ENCODE results near the gene CPNE8. TPM values are rescaled to one million over a fixed set of nuclear protein-coding genes. Genes with fewer than 3 reads are reported as not detected.

Gene CPNE8
- total RNA-seq: 11.0 and 12.9 TPM in 2 replicates

DNA sequence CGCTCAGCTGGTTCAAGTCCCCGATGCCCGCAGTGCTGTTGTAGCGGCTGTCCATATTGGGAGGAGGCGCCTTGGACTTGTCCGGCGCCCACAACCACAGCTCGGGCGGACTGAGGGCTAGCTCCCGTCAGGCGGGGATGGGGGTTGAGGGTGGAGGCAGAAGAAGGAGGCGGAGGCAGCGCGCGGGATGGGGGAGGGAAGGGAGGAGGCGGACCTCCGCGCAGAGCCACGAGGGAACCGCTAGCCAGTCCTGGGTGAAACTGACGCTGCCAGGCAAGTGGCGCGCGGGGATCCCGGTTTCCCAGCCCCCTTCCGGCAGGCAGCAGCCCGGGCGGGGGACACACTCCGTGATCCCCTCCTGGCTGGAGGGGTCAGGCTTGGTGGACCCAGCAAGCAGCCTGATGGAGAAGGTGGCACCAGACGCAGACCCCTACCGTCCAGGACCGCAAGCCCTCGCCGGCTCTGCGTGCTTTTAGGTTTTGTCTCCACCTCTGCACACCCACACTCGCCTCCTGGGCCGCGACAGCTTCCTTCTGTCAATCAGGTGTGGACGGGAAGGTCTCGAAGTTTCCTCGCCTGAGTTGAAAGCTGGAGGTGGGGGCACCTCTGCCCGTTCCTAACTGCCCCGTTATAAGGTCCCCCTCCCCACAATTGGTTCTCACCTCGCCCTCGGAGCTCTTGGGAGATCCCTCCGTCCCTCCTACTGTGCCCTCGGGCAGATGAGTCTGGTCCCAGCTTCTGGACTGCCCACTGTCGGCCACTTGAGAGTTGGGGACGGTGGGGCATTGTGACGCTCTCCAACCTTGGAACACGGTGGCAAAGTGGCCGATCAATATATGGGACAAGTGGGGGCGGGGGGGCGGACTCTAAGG is at the start of gene CPNE8:
TSS of gene CPNE8 (minus strand) at position 112 of the 872 bp plus-strand sequence. CDS start at position 55, 57 bp downstream.

Data from smooth muscle cell of the pulmonary artery (primary cell).